Ramos (cell line): Measurements from ENCODE around the gene LRRC8C.

Experiments used
- in situ Hi-C: fragments of 300-500 bp; cut with MboI; formaldehyde crosslinking; loops from one replicate; pipeline ENCODE4 v1.14.3; 2022; ENCODE audit warnings: low sequenced_read_pairs; ENCODE audit not compliant: unreplicated experiment

Gene LRRC8C

DNA sequence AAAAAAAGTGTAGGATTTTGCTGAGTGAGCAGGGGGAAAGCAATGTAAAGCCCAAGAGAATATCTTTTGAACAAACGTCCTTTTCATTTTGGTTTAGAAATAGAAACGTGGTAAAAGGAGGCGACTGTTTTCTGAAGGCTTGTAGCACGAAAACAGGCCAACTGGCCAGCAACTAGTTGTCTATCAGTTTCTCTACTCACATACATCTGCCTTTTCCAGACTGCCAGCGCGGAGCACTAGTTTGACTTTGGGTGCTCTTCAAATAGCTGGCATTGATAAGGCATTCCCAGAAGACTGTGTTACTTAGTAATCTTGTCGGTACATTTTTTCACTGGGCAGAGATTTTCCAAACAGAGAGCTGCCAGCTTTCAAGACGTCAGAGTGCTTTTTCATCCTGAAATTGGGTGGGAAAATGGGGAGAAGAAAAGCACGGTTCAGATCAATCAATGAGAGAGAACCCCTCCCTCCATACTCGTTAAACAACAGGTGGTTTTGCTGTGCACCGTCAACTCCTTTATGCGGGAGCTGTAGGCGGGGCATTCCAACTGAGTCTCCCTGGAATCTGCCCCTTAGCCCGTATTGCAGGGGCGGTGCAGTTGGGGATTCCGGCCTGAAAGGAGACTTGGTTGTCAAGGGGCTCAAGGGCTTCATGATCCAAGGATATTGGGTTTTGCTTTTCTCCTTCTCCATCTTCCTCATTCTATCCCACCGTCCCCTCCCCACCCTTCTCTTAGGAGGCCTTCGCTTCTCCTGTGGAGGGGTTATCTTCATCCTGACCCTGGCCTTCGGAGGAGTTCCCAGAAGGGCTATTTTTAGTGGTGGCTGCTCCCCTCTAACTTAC is 884 bp upstream of the LRRC8C start:
- in situ Hi-C loops, result loop anchor here (25.0 kb wide), 1 partner anchor 355 kb away; the partner anchor contains the start of gene ZNF326

DNA sequence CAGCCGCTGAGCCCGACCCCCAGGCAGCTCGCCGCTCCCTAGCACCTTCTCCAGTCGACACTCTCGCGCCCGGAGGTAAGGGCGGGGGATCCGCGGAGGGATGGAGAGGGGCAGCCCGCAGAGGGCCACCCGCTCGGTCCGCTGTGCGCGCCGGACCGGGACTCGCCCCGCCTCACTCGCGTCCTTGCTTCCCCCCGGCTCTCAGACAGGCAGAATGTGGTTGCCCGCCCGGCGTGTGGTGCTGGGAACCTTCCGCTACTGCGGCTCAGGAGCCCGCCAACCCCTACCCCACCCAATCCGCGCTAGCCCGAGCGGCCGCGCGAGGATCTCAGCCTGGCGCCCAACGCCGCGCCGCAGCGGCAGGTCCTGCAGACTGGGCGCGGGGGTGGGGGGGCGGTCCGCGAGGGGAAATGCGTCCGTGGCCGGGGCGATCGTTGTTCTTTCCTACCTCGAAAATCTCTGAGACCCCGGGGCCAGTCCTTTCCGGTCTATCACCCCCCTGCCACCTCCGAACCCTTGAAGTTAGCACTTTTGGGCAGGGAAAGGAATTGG is 404 bp downstream of the LRRC8C start:
- in situ Hi-C loops, result loop anchor here (25.0 kb wide), 1 partner anchor 354 kb away; the partner anchor contains the start of gene ZNF326

DNA sequence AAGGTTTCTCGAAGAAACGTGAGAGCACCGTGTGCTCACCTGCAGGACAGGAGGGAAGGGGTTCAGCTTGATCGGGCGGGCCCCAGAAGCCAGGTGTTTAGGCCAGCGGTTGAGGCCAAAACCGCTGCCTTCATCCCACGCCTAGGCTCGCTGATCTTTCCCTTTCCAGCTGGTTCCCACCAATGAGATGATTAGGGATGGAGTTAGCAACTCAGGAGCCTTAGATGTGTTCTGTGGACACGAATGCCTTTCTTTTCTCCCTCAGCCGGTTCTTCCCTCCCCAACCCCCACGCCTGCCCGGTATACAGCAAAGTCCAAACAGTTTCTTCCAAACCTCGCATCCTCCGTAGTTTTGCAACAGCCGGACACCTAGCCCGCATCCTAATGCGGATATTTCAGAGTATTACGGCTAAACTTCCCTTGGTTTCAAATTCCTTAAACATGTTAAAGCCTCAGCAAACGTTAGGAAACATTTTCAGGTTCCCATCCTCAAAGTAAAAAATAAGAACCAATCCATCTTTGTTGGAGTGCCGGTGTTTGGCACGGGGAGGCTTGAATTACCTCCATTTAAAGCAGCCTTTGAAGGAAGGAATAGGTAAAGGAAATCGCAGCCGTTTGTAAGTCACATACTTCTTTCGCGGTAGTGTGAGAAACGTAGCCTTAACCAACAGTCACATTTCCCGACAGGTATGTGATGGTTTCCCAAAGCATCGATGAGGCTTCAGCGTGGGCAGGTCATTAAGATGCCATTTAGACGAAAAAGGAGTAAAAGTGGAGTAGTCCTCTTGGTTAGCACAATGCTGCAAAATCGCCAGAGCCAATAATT is 1.1 kb downstream of the LRRC8C start:
- in situ Hi-C loops, result loop anchor here (25.0 kb wide), 1 partner anchor 353 kb away; the partner anchor contains the start of gene ZNF326

DNA sequence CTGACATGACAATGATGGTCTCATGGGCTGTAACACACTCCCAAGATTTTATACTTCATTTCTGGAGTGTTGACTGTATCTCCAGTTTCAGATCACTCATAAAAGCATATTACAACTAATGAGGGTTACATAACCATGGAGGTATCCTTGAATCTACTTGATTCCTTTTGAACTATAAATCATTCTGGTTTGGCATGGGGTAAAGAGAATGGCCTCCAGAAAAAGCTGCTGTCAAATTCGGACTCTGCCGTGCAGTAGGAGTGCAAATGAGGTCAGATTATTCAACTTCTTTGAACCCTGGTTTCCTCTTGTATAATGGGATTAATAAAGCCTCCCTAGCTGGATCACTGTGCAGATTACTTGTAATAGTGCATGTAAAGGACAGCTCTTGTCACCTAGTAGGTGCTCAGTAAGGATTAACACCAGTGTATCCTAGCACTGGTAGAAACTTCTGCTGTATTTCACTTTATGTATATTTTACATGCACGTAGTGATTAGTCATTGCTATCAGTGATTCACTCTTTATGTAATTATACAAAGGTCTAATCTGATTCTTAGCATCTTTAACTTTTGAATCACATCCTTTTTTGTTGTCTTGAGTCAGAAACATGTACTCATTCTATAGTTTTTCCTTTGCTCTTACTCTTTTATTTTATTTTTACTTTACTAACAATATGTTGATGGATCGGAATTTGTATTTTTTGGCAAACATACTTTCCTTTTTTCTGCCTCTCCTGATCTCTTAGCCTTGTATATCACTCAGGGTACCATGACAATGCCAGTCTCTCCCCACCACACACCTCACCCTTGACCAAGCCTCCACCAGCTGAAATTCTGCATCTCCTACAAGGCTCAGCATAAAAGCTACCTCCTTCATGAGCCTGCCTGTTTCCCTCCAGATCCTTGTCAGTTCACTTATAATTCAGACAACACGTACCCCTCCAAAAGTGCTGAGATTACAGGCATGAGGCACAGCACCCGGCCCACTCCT is 3.2 kb downstream of the LRRC8C start:
- in situ Hi-C loops, result loop anchor here (5.0 to 25.0 kb wide), 2 partner anchors 51 to 351 kb away; partner anchors contain the start of gene ZNF326

DNA sequence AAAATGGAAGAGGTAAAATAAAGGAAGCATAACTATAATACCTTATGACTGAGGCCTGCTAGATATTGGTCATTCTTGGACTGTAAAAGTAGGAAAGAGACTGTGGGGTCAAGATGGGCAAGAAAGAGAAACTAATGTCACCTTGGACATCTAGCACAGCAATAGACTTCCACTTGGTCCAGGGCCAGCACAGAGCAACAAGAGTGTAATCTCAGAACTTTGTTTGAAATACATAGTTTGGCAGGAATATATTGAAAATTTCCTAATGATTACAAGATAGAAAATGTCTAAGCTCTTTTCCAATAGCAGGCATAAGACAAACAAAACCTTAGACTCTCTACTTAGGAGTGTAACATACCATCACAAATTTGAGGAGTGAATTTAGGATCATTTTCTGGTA is 4.6 kb downstream of the LRRC8C start:
- in situ Hi-C loops, result loop anchor here (5.0 to 25.0 kb wide), 2 partner anchors 50 to 350 kb away; partner anchors contain the start of gene ZNF326

DNA sequence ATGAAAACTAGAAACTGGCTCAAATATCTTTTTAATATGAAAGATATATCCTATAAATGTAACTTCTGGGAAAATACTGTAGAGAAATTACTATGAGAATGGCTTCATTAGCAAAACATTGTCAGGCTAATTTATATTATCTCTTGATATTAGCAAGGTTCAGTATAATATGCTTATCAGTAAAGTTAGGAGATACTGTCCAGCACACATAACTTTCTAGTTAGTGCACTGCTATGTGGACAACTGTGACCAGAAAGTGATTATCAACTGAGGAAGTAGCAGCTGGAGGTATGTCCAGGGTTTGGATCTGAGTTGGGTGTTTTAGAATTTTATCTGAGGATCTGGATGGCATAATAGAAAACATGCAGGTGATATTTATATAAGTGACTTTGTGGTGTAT is 7.5 kb downstream of the LRRC8C start:
- in situ Hi-C loops, result loop anchor here (25.0 kb wide), 1 partner anchor 347 kb away; the partner anchor contains the start of gene ZNF326

DNA sequence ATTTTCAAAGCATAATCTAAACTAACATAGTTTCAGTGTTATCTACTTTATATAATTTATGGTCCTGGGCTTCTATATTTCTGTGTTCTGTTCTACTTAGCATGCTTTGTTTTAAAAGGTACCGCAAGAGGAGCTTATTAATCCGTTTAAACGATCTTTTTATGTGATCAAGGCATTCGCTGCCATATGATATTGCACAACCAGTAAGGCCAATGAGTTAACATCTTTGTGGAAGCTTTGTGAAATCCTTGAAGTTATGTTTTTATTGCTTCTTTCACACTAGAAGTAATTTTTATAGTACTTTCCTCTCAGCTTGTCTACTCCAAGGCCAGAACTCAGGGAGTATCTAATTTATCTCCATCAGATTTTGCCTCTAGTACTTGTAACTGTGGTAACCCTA is 8.9 kb downstream of the LRRC8C start:
- in situ Hi-C loops, result loop anchor here (25.0 kb wide), 1 partner anchor 346 kb away; the partner anchor contains the start of gene ZNF326

DNA sequence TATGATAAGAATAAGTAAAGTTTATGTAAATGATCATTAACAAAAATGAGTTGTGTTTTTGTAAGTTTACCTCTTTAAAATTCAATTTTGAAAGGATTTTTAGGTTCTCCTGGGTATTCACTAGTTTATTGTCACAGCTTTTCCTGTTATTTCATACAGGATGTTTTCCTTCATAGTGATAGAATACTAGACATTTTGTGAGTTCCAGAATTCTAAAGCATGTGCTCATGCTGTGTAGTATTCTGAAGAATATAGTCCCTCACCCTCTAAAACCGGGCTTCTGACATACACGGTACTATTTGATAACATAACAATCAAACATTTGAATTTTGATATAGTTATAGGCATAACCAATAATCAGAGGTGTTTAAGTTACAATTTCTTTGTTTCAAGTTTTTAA is 10.7 kb downstream of the LRRC8C start:
- in situ Hi-C loops, result loop anchor here (25.0 kb wide), 1 partner anchor 344 kb away; the partner anchor contains the start of gene ZNF326

DNA sequence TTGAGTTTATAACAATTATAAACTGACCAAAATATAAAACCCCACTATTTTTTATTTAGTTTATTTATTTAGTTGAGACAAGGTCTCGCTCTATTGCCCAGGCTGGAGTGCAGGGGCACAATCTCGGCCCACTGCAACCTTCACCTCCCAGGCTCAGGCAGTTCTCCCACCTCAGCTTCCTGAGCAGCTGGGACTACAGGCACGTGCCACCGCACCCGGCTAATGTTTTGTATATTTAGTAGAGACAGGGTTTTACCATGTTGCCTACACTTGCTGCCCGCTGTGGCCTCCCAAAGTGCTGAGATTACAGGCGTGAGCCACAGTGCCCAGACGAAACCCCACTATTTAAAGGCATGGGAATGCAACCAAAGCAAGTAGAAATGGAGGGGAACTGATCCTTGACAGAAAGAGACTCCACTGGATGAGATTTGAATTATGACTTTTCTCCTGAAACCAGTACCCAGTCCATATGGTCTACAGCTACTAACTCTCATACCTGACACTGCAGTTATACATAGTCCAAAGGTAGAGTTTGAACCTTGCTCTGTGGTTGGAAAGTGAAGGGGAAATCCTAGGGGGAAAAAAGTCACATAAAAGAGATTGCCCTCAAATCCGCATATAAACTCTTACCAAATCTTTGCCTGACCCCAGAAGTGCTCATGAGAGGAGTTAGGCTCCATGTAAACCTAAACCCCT is 11.3 kb downstream of the LRRC8C start:
- in situ Hi-C loops, result loop anchor here (25.0 kb wide), 1 partner anchor 343 kb away; the partner anchor contains the start of gene ZNF326

DNA sequence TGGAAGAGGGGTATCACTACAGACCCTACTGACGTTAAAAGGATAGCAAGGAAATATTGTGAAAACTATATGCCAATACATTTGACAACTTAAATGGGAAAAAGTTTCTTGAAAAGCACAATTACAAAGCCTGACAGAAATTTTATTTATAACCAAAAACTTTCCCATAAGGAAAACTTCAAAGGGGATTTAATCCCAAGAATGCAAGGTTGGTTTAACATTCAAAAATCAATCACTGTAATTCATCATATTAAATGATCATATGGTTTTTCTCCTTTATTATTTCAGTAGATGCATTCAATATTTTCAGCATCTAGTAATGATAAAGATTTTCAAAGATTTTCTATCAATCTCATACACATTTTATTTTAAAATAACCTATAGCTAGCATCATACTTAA is 13.3 kb downstream of the LRRC8C start:
- in situ Hi-C loops, result loop anchor here (25.0 kb wide), 1 partner anchor 341 kb away; the partner anchor contains the start of gene ZNF326

DNA sequence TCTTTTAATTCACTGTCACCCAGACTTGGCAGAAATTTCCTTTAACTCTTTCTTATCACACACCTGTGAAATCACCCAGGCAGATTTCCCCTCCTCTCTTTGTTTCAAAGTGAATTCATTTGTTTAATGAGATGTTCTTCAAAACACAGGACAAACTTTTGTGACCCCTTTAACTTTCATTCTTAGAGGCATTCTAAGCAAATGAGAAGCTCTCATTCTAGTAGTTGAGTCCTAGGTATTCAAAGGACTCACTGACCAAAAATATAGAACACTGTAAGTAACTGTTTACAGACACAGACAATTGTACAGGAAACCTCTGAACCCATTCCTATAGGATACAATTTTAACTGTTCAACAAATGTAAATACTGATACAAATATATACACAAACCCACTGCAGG is 16.9 kb downstream of the LRRC8C start:
- in situ Hi-C loops, result loop anchor here (25.0 kb wide), 1 partner anchor 338 kb away; the partner anchor contains the start of gene ZNF326

DNA sequence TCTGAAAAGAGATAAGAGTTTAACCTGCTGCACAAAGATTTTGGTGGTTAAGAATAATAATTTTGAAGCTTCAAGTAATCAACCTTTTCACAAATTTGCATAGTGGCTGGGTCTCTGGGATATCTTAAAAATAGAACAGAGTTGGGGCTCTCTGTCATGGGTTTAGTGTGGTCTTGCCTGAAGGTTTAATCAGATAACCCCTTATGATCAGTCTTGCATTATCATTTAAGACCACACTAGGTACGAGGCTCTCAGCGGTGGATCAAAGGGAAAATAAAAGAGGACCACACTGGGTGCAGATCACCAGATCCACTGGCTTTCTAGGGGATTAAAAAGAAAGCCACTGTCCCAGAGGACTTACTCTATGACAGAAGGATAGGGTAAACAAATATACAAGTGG is 19.5 kb downstream of the LRRC8C start:
- in situ Hi-C loops, result no loop called here

DNA sequence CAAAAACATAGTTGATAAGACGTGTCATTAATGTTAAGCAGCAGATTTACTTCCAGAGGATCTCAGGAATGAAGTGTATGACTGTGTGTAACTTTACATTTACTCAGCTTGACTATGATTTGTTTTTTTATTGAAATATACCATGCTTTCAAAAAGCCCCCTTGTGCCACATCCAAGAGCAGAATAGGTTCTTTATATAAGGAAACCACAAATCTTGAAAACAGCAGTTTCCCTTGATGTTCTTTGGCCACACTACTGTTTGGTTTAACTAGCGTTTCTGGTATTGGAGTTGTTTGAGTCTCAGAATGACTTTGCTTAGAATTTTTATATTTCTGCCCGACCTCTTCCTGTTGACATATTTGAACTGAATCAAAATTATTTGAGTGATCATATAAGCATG is 25.0 kb downstream of the LRRC8C start:
- in situ Hi-C loops, result no loop called here

DNA sequence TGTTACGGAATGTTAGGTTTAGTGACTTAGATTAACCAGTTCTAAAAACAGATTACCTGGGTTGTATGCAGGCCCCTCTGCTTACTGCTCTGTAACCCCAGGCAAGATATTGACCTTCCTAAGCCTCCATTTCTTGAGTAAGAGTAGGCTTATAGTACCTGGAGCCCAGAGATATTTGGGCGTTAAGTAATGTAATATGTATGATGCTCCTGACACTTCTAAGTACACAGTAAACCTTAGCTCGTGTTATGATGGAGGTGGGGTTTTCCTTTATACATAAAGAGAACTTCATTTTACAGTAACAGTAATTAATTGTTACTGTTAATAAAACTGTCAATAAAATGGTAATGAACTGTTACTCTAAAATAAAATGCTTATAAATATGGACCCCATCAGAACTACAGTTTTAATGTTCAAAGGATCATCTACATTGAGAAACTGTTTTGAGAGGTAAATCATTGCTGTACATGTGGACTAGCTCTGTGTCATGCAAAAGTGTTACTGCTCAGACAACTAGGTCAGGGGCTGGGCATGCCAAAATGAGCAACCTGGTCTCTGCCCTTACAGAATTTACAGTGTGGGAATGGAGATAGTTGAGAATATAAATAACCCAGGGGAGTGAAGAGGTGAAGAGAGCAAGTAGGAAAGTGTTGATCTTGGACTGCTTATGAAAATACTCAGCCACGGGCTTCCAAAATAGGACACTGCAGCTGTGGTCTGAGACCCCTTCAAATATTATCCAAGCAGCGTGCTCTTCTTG is 26.6 kb downstream of the LRRC8C start:
- in situ Hi-C loops, result no loop called here

DNA sequence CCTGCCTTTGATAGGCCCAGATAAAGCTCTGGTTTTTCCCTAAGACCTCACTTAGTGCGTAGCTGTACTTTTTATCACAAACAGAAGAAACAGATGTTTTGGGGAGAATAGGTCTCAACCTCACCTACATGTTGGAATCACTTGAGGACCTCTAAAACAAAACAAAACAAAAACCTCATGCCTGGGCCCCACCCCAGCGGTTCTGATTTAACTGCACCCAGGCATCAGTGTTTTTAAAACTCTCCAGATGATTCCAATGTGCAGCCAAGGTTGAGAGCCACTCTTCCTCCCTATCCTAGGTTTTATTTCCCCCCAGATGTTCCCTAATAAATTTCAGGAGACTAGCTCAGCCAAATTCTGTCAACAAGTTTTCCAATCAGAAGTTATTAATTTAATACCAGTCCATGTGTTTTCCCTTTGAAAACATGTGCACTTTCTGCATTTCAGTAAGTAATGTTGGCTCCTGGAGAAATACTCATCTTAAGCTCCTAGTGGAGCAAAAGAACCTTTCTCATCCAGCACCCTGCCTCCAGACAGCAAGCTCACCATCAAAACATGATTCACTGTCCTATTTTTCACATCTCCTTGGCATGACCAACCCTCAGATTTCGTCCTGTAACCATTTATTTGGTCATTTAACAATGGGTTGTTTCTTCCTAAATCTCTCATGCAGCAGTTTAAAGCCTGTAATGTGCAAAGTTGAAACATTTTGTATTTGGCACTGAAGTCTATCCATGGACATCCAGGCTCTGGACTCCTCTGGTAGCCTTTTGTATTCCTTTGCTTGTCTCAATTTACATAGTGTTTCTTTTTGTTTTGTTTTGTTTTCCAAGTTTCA is 27.5 kb downstream of the LRRC8C start:
- in situ Hi-C loops, result no loop called here

DNA sequence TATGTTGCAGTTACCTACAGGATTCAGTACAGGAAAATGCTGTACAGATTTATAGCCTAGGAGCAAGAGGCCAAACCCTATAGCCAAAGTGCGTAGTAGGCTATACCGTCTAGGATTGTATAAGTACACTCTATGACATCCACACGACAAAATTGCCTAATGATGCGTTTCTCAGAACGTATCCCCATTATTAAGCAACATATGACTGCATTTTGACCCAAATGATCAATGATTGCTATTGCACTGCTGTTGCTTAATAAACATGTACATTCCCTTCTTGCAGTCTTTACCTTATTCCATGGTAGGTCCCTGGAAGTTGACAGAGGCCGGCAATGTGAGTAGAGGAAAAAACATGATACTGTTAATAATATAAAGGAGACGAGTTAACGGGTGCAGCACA is 33.0 kb downstream of the LRRC8C start:
- in situ Hi-C loops, result no loop called here

DNA sequence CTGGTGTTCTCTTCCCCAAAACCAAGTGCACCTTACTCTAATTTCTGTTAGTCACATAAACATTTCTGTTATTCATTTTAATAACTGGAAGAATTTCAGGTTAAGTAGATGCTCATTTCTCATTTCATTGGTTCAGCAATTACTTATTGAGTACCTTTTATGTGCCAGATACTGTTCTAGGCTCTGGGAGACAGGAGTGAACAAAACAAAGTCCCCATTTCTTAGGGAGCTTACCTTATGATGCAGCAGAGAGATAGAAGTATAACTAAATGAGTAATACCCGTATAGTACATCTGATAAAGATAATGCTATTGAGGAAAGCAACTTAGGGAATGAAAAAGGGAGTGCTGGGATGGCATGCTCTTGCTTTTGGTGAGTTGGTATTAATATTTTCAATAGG is 33.7 kb downstream of the LRRC8C start:
- in situ Hi-C loops, result no loop called here
